ENCODE results near the gene HTRA3.
"Not testable (repeated sequence)": the region's sequence is repeated elsewhere in the genome, so short reads cannot be mapped to it uniquely, and the experiment has no call there.

Gene HTRA3

GRCh38 chr4:8332038-8332857 is 62.7 kb downstream of the HTRA3 start:
- no peak for DNase-seq

GRCh38 chr4:8332891-8333331 is 63.4 kb downstream of the HTRA3 start:
- no peak for DNase-seq

GRCh38 chr4:8333726-8334460 is 64.3 kb downstream of the HTRA3 start:
- no peak for DNase-seq

- DNase-seq = no peak
Measured at GRCh38 chr4:8334786-8335460, 65.4 kb downstream of the HTRA3 start.

GRCh38 chr4:8335848-8336247 is 66.3 kb downstream of the HTRA3 start:
- no peak for DNase-seq

GRCh38 chr4:8336412-8337075 is 67.0 kb downstream of the HTRA3 start:
- DNase-seq = no peak

- DNase-seq = no peak
Measured at GRCh38 chr4:8338351-8338961, 68.9 kb downstream of the HTRA3 start.

GRCh38 chr4:8340781-8341241 is 71.3 kb downstream of the HTRA3 start:
- DNase-seq = no peak

GRCh38 chr4:8341281-8341680 is 71.7 kb downstream of the HTRA3 start:
- not testable (repeated sequence) for DNase-seq

GRCh38 chr4:8341691-8342090 is 72.1 kb downstream of the HTRA3 start:
- no peak for DNase-seq

GRCh38 chr4:8342651-8343261 is 73.2 kb downstream of the HTRA3 start:
- DNase-seq = no peak

- DNase-seq = no peak
Measured at GRCh38 chr4:8343262-8343966, 73.9 kb downstream of the HTRA3 start.

- DNase-seq = no peak
Measured at GRCh38 chr4:8343967-8344331, 74.4 kb downstream of the HTRA3 start.

GRCh38 chr4:8344377-8344776 is 74.8 kb downstream of the HTRA3 start:
- DNase-seq = no peak

GRCh38 chr4:8345053-8345945 is 75.7 kb downstream of the HTRA3 start:
- no peak for DNase-seq

GRCh38 chr4:8345946-8346814 is 76.6 kb downstream of the HTRA3 start:
- DNase-seq = no peak

- no peak for DNase-seq
Measured at GRCh38 chr4:8346838-8347605, 77.5 kb downstream of the HTRA3 start.

- DNase-seq = no peak
Measured at GRCh38 chr4:8347660-8348059, 78.1 kb downstream of the HTRA3 start.

- DNase-seq = no peak
Measured at GRCh38 chr4:8348071-8348470, 78.5 kb downstream of the HTRA3 start.
